ENCODE data around the gene CAPN11.

DNA sequence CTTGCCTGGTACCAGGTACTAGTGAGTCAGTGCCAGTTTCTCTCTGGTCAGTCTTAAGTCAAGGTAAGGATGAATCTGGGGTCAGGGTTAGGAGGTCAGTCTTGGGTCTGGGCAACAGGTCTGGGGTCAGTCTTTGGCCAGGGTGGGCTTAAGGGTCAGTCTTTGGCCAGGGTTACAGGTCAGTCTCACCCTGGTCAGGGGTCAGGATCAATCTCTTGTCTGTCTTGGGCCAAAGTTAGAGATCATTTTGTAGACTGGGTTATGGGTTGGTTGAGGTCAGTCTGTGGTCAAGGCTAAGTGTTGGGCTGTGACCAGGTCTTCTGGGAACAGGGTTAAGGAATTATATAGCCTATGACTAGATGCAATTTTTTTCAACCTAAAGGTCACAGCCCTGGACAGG is 12.8 kb upstream of the CAPN11 start:
- TF ChIP-seq, protein P1, sequence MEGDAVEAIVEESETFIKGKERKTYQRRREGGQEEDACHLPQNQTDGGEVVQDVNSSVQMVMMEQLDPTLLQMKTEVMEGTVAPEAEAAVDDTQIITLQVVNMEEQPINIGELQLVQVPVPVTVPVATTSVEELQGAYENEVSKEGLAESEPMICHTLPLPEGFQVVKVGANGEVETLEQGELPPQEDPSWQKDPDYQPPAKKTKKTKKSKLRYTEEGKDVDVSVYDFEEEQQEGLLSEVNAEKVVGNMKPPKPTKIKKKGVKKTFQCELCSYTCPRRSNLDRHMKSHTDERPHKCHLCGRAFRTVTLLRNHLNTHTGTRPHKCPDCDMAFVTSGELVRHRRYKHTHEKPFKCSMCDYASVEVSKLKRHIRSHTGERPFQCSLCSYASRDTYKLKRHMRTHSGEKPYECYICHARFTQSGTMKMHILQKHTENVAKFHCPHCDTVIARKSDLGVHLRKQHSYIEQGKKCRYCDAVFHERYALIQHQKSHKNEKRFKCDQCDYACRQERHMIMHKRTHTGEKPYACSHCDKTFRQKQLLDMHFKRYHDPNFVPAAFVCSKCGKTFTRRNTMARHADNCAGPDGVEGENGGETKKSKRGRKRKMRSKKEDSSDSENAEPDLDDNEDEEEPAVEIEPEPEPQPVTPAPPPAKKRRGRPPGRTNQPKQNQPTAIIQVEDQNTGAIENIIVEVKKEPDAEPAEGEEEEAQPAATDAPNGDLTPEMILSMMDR (conservative IDR thresholded peaks at IDR 0.05 in 1 of 2, IDR thresholded peaks at IDR 0.05 in 1 of 2; ENCODE audit: low read depth in 1 of 2, low read length in 2 of 2), result no peak
- no peak for TF ChIP-seq EZH2 (IDR thresholded peaks at IDR 0.05; ENCODE audit: low read length, missing control alignments)

All from fibroblast of lung (primary cell).